Measurements from ENCODE around the gene FBN1.

GRCh38 chr15:48419896-48420295, 225.6 kb downstream of the FBN1 start:
- TF ChIP-seq CTCF (IDR thresholded peaks at IDR 0.05), result no peak
- TF ChIP-seq POLR2AphosphoS5 (IDR thresholded peaks at IDR 0.05), result no peak
